A549 (cell line): ENCODE results near the gene NGB. TPM values are rescaled to one million over a fixed set of nuclear protein-coding genes. Genes with fewer than 3 reads are reported as not detected.

Experiments
- ATAC-seq, 2 experiments: fragments of 200-7000 bp in 1 of 2; fragments of >200 bp in 1 of 2; cut with Nextera tagmentation in 1 of 2; cut with Tn5 transposase in 1 of 2; 3 replicates each; pipeline versions ENCODE4 v1.8.0 to v1.9.1; 2018 to 2020; ENCODE audit warnings: mild to moderate bottlenecking in 1 of 2, moderate library complexity in 1 of 2
- CTCF ChIA-PET: fragments of 300-600 bp; sonication (Branson Sonifier 250); formaldehyde crosslinking; extraction: SDS; loops from one replicate; lab custom pipeline; 2021; ENCODE audit warnings: antibody characterized with exemption, inconsistent platforms; lab: Yijun Ruan, JAX
- POLR2A ChIA-PET: fragments of 350-600 bp; formaldehyde crosslinking; extraction: SDS; loops from one replicate; lab custom pipeline; 2021; ENCODE audit warnings: antibody characterized with exemption, inconsistent platforms; lab: Yijun Ruan, JAX
- DNase-seq, 2 experiments: peaks; one replicate each; pipeline versions ENCODE4 v3.0.0 to v3.0.0-alpha.2; 2011 to 2016; ENCODE audit warnings: low read depth in 1 of 2, low spot score in 1 of 2
- FAIRE-seq: peaks from 2 replicates; lab custom pipeline; 2011; peaks lifted over from hg19 to GRCh38; lab: Jason Lieb, UNC
- H3K27ac ChIP-seq, 2 experiments: fragments of >200 bp; sonication (Bioruptor Twin); formaldehyde crosslinking; 3 replicates each; pipeline ENCODE4 v1.5.1; 2016 to 2017
- H3K4me1 ChIP-seq: fragments of >200 bp; sonication (Bioruptor Twin); formaldehyde crosslinking; 3 replicates; pipeline ENCODE4 v1.6.1; 2016
- H3K4me2 ChIP-seq: fragments of >200 bp; sonication (Bioruptor Twin); formaldehyde crosslinking; 3 replicates; pipeline ENCODE4 v1.6.1; 2016
- H3K4me3 ChIP-seq: fragments of >200 bp; sonication (Bioruptor Twin); formaldehyde crosslinking; 3 replicates; pipeline ENCODE4 v1.5.1; 2016
- H3K9me3 ChIP-seq: fragments of >200 bp; sonication (Bioruptor Twin); formaldehyde crosslinking; 3 replicates; pipeline ENCODE4 v1.6.1; 2016
- CEBPB ChIP-seq, 2 experiments: fragments of >200 bp in 1 of 2; sonication (Bioruptor Twin) in 1 of 2; formaldehyde crosslinking in 1 of 2; IDR thresholded peaks; 2 replicates each; pipeline ENCODE4 v1.6.1; 2012 to 2016
- EHMT2 ChIP-seq: fragments of 200-600 bp; sonication (generic); IDR thresholded peaks from 2 replicates; pipeline ENCODE4 v1.6.1; 2016; ENCODE audit warnings: antibody characterized with exemption, low read depth, mild to moderate bottlenecking, moderate library complexity
- ESRRA ChIP-seq: fragments of 150-350 bp; IDR thresholded peaks from 2 replicates; pipeline ENCODE4 v1.6.1; 2014; ENCODE audit warnings: mild to moderate bottlenecking, low read length, borderline replicate concordance
- FOSB ChIP-seq: fragments of 250-450 bp; sonication (Bioruptor Pico); IDR thresholded peaks from 2 replicates; pipeline ENCODE4 v1.5.0; 2020; ENCODE audit warnings: mild to moderate bottlenecking, moderate library complexity
- FOSL2 ChIP-seq, 2 experiments: fragments of 450-650 bp in 1 of 2; fragments of >200 bp in 1 of 2; sonication (Bioruptor Twin) in 1 of 2; formaldehyde crosslinking; IDR thresholded peaks; 2 replicates each; pipeline versions ENCODE4 v1.5.0 to v1.6.1; 2016 to 2020; ENCODE audit warnings: mild to moderate bottlenecking in 1 of 2, moderate library complexity in 1 of 2
- KDM1A ChIP-seq: fragments of 200-600 bp; sonication (generic); IDR thresholded peaks from 2 replicates; pipeline ENCODE4 v1.6.1; 2016; ENCODE audit warnings: low read depth, mild to moderate bottlenecking
- MAFK ChIP-seq: fragments of 450-650 bp; IDR thresholded peaks from 2 replicates; pipeline ENCODE4 v1.6.1; 2014; ENCODE audit not compliant: partially characterized antibody
- MAZ ChIP-seq: fragments of 150-350 bp; IDR thresholded peaks from 2 replicates; pipeline ENCODE4 v1.6.1; 2014; ENCODE audit warnings: antibody characterized with exemption, low read depth, low read length, borderline replicate concordance
- NFE2L2 ChIP-seq: fragments of 150-350 bp; conservative IDR thresholded peaks from 2 replicates; pipeline ENCODE4 v1.6.1; 2014; ENCODE audit warnings: low read length
- NR3C1 ChIP-seq: fragments of >200 bp; sonication (Bioruptor Twin); formaldehyde crosslinking; IDR thresholded peaks from 3 replicates; pipeline ENCODE4 v1.6.1; 2017
- PHF8 ChIP-seq: fragments of 200-600 bp; sonication (generic); IDR thresholded peaks from 2 replicates; pipeline ENCODE4 v1.6.1; 2016; ENCODE audit warnings: low read depth, mild to moderate bottlenecking, antibody characterized with exemption, moderate library complexity, borderline replicate concordance
- RARB ChIP-seq: fragments of 250-450 bp; sonication (Bioruptor Pico); IDR thresholded peaks from 2 replicates; pipeline ENCODE4 v1.8.0; 2021; ENCODE audit warnings: mild to moderate bottlenecking, moderate library complexity
- RFX5 ChIP-seq: fragments of 450-650 bp; IDR thresholded peaks from 2 replicates; pipeline ENCODE4 v1.7.1; 2014; ENCODE audit warnings: antibody characterized with exemption, mild to moderate bottlenecking, moderate library complexity
- SMC3 ChIP-seq: fragments of >200 bp; sonication (Bioruptor Twin); formaldehyde crosslinking; IDR thresholded peaks from 3 replicates; pipeline ENCODE4 v1.6.1; 2018; ENCODE audit warnings: inconsistent platforms
- TFCP2L1 ChIP-seq: fragments of 250-450 bp; sonication (Bioruptor Pico); IDR thresholded peaks from 2 replicates; pipeline ENCODE4 v1.5.0; 2021; ENCODE audit warnings: mild to moderate bottlenecking
- WGBS: methylation state at CpG from one replicate; pipeline ENCODE4 v1.1.6; 2017; ENCODE audit errors: missing lambda C conversion rate; 5-methylcytosine and 5-hydroxymethylcytosine counted together
- polyA plus RNA-seq, 4 experiments: library from polyadenylated mRNA; depleted of rRNA in 3 of 4; stranded (reverse); fragments of >200 nt; fragmentation: RNase III in 1 of 4; extraction: RNeasy Plus Mini Kit Qiagen cat#74134 plus additional on column Dnase treatment in 1 of 4; gene quantifications; 2 replicates in 3 of 4; 3 replicates in 1 of 4; pipeline ENCODE4 v1.2.3, GENCODE V29; 2011 to 2017
- TF ChIP-seq, protein P1 (sequence below): fragments of >200 bp; sonication (Bioruptor Twin); formaldehyde crosslinking; IDR thresholded peaks from 3 replicates; pipeline ENCODE4 v1.5.1; 2016
- TF ChIP-seq, protein P2 (sequence below): fragments of 150-350 bp; IDR thresholded peaks from 2 replicates; pipeline ENCODE4 v1.6.1; 2014; ENCODE audit warnings: low read depth, mild to moderate bottlenecking, low read length
- TF ChIP-seq, protein P3 (sequence below): fragments of 250-450 bp; sonication (Bioruptor Pico); IDR thresholded peaks from 2 replicates; pipeline ENCODE4 v1.5.0; 2021; ENCODE audit warnings: mild to moderate bottlenecking, moderate library complexity, borderline replicate concordance
- TF ChIP-seq, protein P4 (sequence below): fragments of 450-650 bp; IDR thresholded peaks from 2 replicates; pipeline ENCODE4 v1.6.1; 2014; ENCODE audit warnings: antibody characterized with exemption
- TF ChIP-seq, protein P5 (sequence below): fragments of >200 bp; sonication (Bioruptor Twin); formaldehyde crosslinking; IDR thresholded peaks from 3 replicates; pipeline ENCODE4 v1.6.1; 2016
- TF ChIP-seq, protein P6 (sequence below): fragments of 200-600 bp; sonication (generic); IDR thresholded peaks from 2 replicates; pipeline ENCODE4 v1.6.1; 2016; ENCODE audit warnings: antibody characterized with exemption, mild to moderate bottlenecking, moderate library complexity

NGB gene
- polyA plus RNA-seq, 2 of the 4 experiments (the other 2 are of a cell fraction), result not detected

DNA sequence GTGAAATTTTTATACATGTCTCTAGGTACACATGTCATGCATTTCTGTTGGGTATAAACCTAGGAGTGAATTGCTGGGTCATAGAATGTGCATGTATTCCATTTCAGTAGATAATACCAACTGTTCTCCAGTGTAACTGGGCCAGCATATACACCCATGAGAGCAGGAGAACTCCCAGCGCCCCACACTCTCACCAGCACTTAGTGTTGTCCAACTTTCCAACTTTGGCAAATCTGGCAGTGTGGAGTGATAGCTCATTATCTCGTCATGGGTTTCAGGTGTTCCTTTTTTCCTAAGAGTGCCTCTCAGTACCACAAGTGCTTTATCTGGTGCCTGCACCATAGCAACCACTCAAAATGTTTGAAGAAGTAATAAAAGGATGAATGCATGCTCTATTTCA, 40.1 kb downstream of the NGB start:
- POLR2A ChIA-PET, result no interaction called here
- H3K4me1 ChIP-seq, result no peaks in the 10 kb centered on the region
- CTCF ChIA-PET, result interaction anchor here (3.5 kb wide), 1 partner anchor 79 kb away, joined by 15 read pairs; no protein-coding TSS in a partner anchor
- H3K4me3 ChIP-seq, result no peak overlapping the region
- TF ChIP-seq NFE2L2 (no peak), TFCP2L1 (no peak), SMC3 (no peak)
- ATAC-seq (no peak), DNase-seq (no peak), FAIRE-seq (no peak)
- H3K9me3 ChIP-seq, result no peaks in the 10 kb centered on the region
- H3K27ac ChIP-seq, result no peak overlapping the region
- WGBS, result 0% methylated on average over 2 of the region's 2 CpGs
- no peak overlapping the region for H3K4me2 ChIP-seq

DNA sequence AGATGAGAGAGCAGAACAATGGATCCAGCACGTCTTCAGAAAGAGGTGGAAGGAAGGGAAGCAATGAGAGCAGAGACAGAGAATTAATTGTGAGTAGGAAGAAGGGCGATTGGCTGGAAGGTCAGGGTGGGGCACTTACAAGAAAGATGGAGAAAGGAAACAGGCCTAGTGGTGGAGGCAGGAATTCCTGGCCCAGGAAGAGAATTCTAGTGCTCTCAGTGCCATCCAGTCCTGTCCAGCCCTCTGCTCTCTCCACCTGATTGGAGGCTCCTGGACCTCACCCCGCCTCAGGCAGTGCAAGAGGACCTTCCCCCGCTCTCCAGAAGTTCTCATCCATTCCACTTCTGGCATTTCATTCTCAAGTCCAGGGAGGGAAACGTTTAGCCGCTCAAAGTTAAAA, 43.0 kb downstream of the NGB start:
- DNase-seq, result no peak
- H3K4me3 ChIP-seq, result no peak overlapping the region
- no peak overlapping the region for H3K4me2 ChIP-seq
- TF ChIP-seq FOSB (CRISPR knock-in tag) (no peak), RARB (no peak), NR3C1 (no peak), EHMT2 (no peak), MAFK (no peak)
- TF ChIP-seq, protein P1, sequence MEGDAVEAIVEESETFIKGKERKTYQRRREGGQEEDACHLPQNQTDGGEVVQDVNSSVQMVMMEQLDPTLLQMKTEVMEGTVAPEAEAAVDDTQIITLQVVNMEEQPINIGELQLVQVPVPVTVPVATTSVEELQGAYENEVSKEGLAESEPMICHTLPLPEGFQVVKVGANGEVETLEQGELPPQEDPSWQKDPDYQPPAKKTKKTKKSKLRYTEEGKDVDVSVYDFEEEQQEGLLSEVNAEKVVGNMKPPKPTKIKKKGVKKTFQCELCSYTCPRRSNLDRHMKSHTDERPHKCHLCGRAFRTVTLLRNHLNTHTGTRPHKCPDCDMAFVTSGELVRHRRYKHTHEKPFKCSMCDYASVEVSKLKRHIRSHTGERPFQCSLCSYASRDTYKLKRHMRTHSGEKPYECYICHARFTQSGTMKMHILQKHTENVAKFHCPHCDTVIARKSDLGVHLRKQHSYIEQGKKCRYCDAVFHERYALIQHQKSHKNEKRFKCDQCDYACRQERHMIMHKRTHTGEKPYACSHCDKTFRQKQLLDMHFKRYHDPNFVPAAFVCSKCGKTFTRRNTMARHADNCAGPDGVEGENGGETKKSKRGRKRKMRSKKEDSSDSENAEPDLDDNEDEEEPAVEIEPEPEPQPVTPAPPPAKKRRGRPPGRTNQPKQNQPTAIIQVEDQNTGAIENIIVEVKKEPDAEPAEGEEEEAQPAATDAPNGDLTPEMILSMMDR, result no peak
- TF ChIP-seq, protein P2, sequence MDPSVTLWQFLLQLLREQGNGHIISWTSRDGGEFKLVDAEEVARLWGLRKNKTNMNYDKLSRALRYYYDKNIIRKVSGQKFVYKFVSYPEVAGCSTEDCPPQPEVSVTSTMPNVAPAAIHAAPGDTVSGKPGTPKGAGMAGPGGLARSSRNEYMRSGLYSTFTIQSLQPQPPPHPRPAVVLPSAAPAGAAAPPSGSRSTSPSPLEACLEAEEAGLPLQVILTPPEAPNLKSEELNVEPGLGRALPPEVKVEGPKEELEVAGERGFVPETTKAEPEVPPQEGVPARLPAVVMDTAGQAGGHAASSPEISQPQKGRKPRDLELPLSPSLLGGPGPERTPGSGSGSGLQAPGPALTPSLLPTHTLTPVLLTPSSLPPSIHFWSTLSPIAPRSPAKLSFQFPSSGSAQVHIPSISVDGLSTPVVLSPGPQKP, result no peak
- TF ChIP-seq, protein P3, sequence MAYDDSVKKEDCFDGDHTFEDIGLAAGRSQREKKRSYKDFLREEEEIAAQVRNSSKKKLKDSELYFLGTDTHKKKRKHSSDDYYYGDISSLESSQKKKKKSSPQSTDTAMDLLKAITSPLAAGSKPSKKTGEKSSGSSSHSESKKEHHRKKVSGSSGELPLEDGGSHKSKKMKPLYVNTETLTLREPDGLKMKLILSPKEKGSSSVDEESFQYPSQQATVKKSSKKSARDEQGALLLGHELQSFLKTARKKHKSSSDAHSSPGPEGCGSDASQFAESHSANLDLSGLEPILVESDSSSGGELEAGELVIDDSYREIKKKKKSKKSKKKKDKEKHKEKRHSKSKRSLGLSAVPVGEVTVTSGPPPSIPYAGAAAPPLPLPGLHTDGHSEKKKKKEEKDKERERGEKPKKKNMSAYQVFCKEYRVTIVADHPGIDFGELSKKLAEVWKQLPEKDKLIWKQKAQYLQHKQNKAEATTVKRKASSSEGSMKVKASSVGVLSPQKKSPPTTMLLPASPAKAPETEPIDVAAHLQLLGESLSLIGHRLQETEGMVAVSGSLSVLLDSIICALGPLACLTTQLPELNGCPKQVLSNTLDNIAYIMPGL (CRISPR knock-in tag), result no peak
- TF ChIP-seq, protein P4, sequence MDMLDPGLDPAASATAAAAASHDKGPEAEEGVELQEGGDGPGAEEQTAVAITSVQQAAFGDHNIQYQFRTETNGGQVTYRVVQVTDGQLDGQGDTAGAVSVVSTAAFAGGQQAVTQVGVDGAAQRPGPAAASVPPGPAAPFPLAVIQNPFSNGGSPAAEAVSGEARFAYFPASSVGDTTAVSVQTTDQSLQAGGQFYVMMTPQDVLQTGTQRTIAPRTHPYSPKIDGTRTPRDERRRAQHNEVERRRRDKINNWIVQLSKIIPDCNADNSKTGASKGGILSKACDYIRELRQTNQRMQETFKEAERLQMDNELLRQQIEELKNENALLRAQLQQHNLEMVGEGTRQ, result no peak
- WGBS, result 36% methylated on average over 6 of the region's 6 CpGs
- H3K4me1 ChIP-seq, result no peaks in the 10 kb centered on the region
- no peaks in the 10 kb centered on the region for H3K9me3 ChIP-seq
- ChIA-PET CTCF (interaction anchor here (1.6 to 3.5 kb wide), 2 partner anchors 12 to 76 kb away, joined by 4 to 15 read pairs; no protein-coding TSS in a partner anchor), POLR2A (no interaction called here)
- H3K27ac ChIP-seq, result no peak overlapping the region
- peak; percentile 65 to 80; a peak in 3 of 6 replicates for ATAC-seq
- FAIRE-seq, result no peak

DNA sequence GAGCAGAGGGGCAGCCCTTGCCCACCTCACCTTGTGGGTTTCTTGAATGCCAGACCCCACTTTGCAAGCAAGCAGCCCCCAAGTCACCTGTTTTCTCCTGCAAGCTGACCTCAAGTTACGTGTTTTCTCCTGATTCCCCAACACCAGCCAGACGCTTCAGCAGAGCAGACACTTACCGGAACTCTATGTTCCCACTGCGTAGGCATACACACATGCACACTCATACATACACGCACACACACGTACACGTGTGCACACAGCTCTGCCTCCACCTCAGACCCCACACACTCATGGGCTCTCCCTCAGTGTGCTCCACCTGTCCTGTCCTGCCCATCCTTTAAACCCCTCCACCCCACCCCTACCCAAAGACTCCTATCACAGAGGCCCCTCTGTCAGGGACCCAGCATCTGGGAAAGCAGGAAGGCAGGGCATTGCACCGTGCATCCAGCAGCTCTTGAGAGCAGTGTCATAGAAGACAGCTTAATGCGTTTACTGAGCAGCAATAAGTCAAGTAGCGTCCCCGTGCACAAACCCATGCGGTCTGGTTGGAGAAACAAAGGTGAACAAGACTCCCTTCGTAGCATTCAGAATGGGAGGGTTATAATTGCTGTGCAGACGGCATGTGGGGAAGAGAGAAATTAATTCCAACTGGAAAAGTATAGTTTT, 45.0 kb downstream of the NGB start:
- no peak overlapping the region for H3K27ac ChIP-seq
- 61% methylated on average over 14 of the region's 14 CpGs for WGBS
- CTCF ChIA-PET, result interaction anchor here (1.2 to 1.6 kb wide), 3 partner anchors 13 to 75 kb away, joined by 3 to 5 read pairs (median 4); no protein-coding TSS in a partner anchor
- H3K4me1 ChIP-seq, result no peaks in the 10 kb centered on the region
- DNase-seq (no peak), ATAC-seq (no peak), FAIRE-seq (no peak)
- no peak overlapping the region for H3K4me2 ChIP-seq
- H3K4me3 ChIP-seq, result no peak overlapping the region
- no peaks in the 10 kb centered on the region for H3K9me3 ChIP-seq
- POLR2A ChIA-PET, result no interaction called here
- no peak for TF ChIP-seq RFX5
- no peak for TF ChIP-seq MAZ
- no peak for TF ChIP-seq FOSL2 (IDR thresholded peaks at IDR 0.05)
- TF ChIP-seq FOSL2 (CRISPR knock-in tag; IDR thresholded peaks at IDR 0.05), result no peak
- no peak for TF ChIP-seq CEBPB (IDR thresholded peaks at IDR 0.05)
- no peak for TF ChIP-seq NFE2L2
- TF ChIP-seq EHMT2, result no peak
- TF ChIP-seq PHF8, result no peak
- TF ChIP-seq TFCP2L1, result no peak
- TF ChIP-seq, protein P5, sequence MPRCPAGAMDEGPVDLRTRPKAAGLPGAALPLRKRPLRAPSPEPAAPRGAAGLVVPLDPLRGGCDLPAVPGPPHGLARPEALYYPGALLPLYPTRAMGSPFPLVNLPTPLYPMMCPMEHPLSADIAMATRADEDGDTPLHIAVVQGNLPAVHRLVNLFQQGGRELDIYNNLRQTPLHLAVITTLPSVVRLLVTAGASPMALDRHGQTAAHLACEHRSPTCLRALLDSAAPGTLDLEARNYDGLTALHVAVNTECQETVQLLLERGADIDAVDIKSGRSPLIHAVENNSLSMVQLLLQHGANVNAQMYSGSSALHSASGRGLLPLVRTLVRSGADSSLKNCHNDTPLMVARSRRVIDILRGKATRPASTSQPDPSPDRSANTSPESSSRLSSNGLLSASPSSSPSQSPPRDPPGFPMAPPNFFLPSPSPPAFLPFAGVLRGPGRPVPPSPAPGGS, result no peak
- TF ChIP-seq ESRRA, result no peak
- no peak for TF ChIP-seq KDM1A
- TF ChIP-seq, protein P6, sequence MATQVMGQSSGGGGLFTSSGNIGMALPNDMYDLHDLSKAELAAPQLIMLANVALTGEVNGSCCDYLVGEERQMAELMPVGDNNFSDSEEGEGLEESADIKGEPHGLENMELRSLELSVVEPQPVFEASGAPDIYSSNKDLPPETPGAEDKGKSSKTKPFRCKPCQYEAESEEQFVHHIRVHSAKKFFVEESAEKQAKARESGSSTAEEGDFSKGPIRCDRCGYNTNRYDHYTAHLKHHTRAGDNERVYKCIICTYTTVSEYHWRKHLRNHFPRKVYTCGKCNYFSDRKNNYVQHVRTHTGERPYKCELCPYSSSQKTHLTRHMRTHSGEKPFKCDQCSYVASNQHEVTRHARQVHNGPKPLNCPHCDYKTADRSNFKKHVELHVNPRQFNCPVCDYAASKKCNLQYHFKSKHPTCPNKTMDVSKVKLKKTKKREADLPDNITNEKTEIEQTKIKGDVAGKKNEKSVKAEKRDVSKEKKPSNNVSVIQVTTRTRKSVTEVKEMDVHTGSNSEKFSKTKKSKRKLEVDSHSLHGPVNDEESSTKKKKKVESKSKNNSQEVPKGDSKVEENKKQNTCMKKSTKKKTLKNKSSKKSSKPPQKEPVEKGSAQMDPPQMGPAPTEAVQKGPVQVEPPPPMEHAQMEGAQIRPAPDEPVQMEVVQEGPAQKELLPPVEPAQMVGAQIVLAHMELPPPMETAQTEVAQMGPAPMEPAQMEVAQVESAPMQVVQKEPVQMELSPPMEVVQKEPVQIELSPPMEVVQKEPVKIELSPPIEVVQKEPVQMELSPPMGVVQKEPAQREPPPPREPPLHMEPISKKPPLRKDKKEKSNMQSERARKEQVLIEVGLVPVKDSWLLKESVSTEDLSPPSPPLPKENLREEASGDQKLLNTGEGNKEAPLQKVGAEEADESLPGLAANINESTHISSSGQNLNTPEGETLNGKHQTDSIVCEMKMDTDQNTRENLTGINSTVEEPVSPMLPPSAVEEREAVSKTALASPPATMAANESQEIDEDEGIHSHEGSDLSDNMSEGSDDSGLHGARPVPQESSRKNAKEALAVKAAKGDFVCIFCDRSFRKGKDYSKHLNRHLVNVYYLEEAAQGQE, result no peak
